OCI-LY3 (cell line): Measurements from ENCODE around the gene OGFOD2.

Experiments
- H2AFZ ChIP-seq: fragments of 200-600, 300-600 bp; shearing (Covaris generic); 2 replicates; pipeline ENCODE4 v1.6.0; 2014; ENCODE audit warnings: antibody characterized with exemption, low read depth, low read length
- H3K27ac ChIP-seq: fragments of 200-600, 300-600 bp; sonication (generic); 2 replicates; pipeline ENCODE4 v1.5.1; 2014; ENCODE audit warnings: mild to moderate bottlenecking, low read length, moderate library complexity, mixed read lengths
- H3K27me3 ChIP-seq: fragments of 200-600, 300-600 bp; sonication (generic); 2 replicates; pipeline ENCODE4 v1.6.1; 2014; ENCODE audit warnings: low read depth, low read length, mixed read lengths
- H3K36me3 ChIP-seq: fragments of 200-600, 300-600 bp; sonication (generic); replicated peaks from 2 replicates; pipeline ENCODE3; 2014; ENCODE audit warnings: low read depth, low read length, mixed read lengths
- H3K4me1 ChIP-seq: fragments of 300-600, 200-600 bp; sonication (generic); 2 replicates; pipeline ENCODE4 v1.6.1; 2014; ENCODE audit warnings: low read length, mixed read lengths
- H3K4me2 ChIP-seq: fragments of 200-600, 300-600 bp; sonication (generic); 2 replicates; pipeline ENCODE4 v1.6.1; 2014; ENCODE audit warnings: low read length, mixed read lengths
- H3K4me3 ChIP-seq: fragments of 300-600, 200-600 bp; sonication (generic); 2 replicates; pipeline ENCODE4 v1.5.1; 2014; ENCODE audit warnings: antibody characterized with exemption, mild to moderate bottlenecking, low read length, moderate library complexity
- H3K79me2 ChIP-seq: fragments of 300-600, 200-600 bp; shearing (Covaris generic); 2 replicates; pipeline ENCODE4 v1.6.1; 2014; ENCODE audit warnings: mild to moderate bottlenecking, low read length, mixed read lengths
- H3K9ac ChIP-seq: fragments of 300-600, 200-600 bp; shearing (Covaris generic); 2 replicates; pipeline ENCODE4 v1.6.0; 2014; ENCODE audit warnings: mild to moderate bottlenecking, low read length, moderate library complexity
- H3K9me3 ChIP-seq: fragments of 200-600, 300-600 bp; shearing (Covaris generic); 2 replicates; pipeline ENCODE4 v1.6.1; 2014; ENCODE audit warnings: low read length, mixed read lengths; ENCODE audit not compliant: insufficient read depth
- H4K20me1 ChIP-seq: fragments of 200-600, 300-600 bp; sonication (generic); 2 replicates; pipeline ENCODE4 v1.6.1; 2016; ENCODE audit warnings: low read length, mixed read lengths; ENCODE audit not compliant: insufficient read depth
- EZH2phosphoT487 ChIP-seq: fragments of 200-600 bp; shearing (Covaris generic); IDR thresholded peaks from 2 replicates; pipeline ENCODE4 v1.6.1; 2018; ENCODE audit warnings: antibody characterized with exemption, mixed run types, low read depth
- TF ChIP-seq, protein P1 (sequence below): fragments of 200-600, 300-600 bp; sonication (generic); IDR thresholded peaks from 2 replicates; pipeline ENCODE4 v1.5.1; 2014; ENCODE audit warnings: antibody characterized with exemption, low read length, low read depth

Gene OGFOD2

DNA sequence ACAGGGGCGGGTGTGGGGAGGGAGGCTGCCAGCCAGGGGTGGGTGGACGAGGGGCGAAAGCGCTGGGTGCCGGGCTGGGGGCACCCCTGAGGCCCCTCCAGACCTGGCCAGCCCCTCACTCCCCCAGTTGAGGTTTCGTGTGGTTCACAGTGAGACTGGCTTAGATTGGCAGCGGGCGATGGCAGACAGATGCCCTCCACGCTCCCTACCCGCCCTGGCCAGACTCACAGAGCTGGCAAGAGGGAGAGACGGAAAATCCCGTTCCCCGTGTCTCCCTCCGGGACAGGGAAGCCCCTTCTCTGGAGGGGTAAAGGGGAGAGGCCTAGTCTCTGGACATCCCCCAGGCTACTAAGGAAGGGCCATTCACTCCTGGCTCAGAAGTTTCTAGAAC lies 45.9 kb upstream of the OGFOD2 start:
- no peak overlapping the region for H2AFZ ChIP-seq
- no peak overlapping the region for H3K27ac ChIP-seq
- no peaks in the 10 kb centered on the region for H3K9me3 ChIP-seq
- no peak overlapping the region for H3K9ac ChIP-seq
- H3K79me2 ChIP-seq = no peaks in the 10 kb centered on the region
- no peaks in the 10 kb centered on the region for H4K20me1 ChIP-seq
- TF ChIP-seq EZH2phosphoT487 = no peak
- TF ChIP-seq, protein P1, sequence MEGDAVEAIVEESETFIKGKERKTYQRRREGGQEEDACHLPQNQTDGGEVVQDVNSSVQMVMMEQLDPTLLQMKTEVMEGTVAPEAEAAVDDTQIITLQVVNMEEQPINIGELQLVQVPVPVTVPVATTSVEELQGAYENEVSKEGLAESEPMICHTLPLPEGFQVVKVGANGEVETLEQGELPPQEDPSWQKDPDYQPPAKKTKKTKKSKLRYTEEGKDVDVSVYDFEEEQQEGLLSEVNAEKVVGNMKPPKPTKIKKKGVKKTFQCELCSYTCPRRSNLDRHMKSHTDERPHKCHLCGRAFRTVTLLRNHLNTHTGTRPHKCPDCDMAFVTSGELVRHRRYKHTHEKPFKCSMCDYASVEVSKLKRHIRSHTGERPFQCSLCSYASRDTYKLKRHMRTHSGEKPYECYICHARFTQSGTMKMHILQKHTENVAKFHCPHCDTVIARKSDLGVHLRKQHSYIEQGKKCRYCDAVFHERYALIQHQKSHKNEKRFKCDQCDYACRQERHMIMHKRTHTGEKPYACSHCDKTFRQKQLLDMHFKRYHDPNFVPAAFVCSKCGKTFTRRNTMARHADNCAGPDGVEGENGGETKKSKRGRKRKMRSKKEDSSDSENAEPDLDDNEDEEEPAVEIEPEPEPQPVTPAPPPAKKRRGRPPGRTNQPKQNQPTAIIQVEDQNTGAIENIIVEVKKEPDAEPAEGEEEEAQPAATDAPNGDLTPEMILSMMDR = no peak
- no peak overlapping the region for H3K4me3 ChIP-seq
- H3K27me3 ChIP-seq = peaks cover 24% of the 10 kb centered on the region
- H3K4me2 ChIP-seq = no peak overlapping the region
- peaks cover 11% of the 10 kb centered on the region for H3K4me1 ChIP-seq
- H3K36me3 ChIP-seq = no peaks in the 10 kb centered on the region

DNA sequence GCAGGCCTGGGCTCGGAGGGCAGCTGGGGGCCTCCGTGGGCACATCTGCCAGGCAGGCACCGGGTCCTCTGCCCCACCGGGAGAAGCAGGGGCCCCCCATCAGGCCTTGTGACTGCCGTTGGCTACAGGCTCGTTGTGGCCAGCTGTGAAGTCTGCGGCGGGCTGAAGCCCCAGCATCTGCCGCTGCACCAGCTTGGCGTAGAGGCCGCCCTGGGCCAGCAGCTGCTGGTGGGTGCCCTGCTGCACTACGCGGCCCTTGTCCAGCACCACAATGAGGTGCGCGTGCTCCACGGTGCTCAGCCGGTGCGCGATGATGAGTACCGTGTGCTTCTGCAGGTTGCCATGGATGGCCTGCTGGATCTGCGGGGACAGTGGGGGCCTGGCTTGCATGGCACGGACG lies 45.2 kb upstream of the OGFOD2 start:
- no peaks in the 10 kb centered on the region for H3K9me3 ChIP-seq
- no peaks in the 10 kb centered on the region for H3K36me3 ChIP-seq
- TF ChIP-seq, protein P1 = no peak
- TF ChIP-seq EZH2phosphoT487 = no peak
- no peaks in the 10 kb centered on the region for H3K79me2 ChIP-seq
- H2AFZ ChIP-seq = no peak overlapping the region
- H3K27me3 ChIP-seq = peaks cover 19% of the 10 kb centered on the region
- no peaks in the 10 kb centered on the region for H4K20me1 ChIP-seq
- no peak overlapping the region for H3K9ac ChIP-seq
- H3K4me3 ChIP-seq = no peak overlapping the region
- peaks cover 14% of the 10 kb centered on the region for H3K4me1 ChIP-seq
- H3K27ac ChIP-seq = no peak overlapping the region
- no peak overlapping the region for H3K4me2 ChIP-seq

DNA sequence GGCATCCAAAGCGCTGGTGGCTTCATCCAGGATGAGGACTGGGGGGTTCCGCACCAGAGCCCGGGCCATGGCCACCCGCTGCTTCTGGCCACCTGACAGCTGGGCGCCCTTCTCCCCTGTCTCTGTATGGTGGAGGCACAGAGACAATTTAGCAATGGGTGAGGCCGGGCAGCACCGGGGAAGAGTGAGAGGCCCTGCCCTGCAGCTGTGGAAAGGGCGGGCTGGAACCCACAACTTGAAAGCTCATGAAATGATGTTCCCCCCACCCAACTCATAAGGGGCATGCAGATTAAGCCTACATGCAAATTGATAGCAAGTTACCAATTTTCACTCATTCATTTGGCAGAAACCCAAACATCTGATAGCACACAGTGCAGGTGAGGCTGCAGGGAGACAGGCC lies 42.8 kb upstream of the OGFOD2 start:
- Histone ChIP-seq H3K4me2 (no peak overlapping the region), H3K4me1 (peaks cover 10% of the 10 kb centered on the region; the same call in 1 of the 2 replicates), H3K79me2 (no peaks in the 10 kb centered on the region), H2AFZ (no peak overlapping the region), H3K27ac (no peak overlapping the region), H3K4me3 (no peak overlapping the region), H4K20me1 (no peaks in the 10 kb centered on the region), H3K9me3 (no peaks in the 10 kb centered on the region), H3K27me3 (peaks cover 19% of the 10 kb centered on the region), H3K36me3 (no peaks in the 10 kb centered on the region), H3K9ac (no peak overlapping the region)
- TF ChIP-seq, protein P1 = no peak
- TF ChIP-seq EZH2phosphoT487 = no peak

DNA sequence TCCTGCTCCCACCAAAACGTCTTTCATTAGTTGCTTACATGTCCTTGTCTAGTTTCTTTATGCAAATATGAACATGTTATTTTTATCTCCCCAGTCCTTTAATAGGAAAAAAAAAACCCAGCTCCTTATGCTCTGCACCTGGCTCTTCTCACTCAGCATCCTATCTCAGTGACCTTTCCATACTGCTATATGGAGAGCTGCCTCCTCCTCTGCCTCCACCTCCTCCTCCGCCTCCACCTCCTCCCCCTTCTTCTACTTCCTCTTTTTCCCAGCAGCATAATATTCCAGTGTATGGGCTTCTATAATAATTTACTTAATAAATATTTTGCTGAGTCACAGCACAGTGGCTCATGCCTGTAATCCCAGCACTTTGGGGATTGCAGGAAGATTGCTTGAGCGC lies 40.3 kb upstream of the OGFOD2 start:
- Histone ChIP-seq H3K9ac (no peak overlapping the region), H3K4me1 (peaks cover 10% of the 10 kb centered on the region; the same call in 1 of the 2 replicates), H3K36me3 (no peaks in the 10 kb centered on the region), H3K9me3 (no peaks in the 10 kb centered on the region), H4K20me1 (no peaks in the 10 kb centered on the region), H2AFZ (no peak overlapping the region), H3K27ac (no peak overlapping the region), H3K4me3 (no peak overlapping the region), H3K4me2 (no peak overlapping the region), H3K79me2 (no peaks in the 10 kb centered on the region), H3K27me3 (peaks cover 13% of the 10 kb centered on the region; the same call in 1 of the 2 replicates)
- no peak for TF ChIP-seq EZH2phosphoT487
- TF ChIP-seq, protein P1 = no peak
